Esophagus muscularis mucosa (tissue), 3 donors: ENCODE results near the gene C2orf69.

Source experiments
- EP300 ChIP-seq: sonication (generic); formaldehyde crosslinking; IDR thresholded peaks from one replicate; pipeline ENCODE4 v1.6.1; 2017; ENCODE audit warnings: antibody characterized with exemption
- TF ChIP-seq, protein P1 (sequence below), 3 experiments: fragments of 200-600 bp in 2 of 3; fragments of 450-650 bp in 1 of 3; sonication (generic) in 2 of 3; IDR thresholded peaks; one replicate each; pipeline ENCODE4 v1.5.1; 2017 to 2019; ENCODE audit warnings: antibody characterized with exemption in 3 of 3, mild to moderate bottlenecking in 2 of 3, moderate library complexity in 1 of 3

- TF ChIP-seq, protein P1, sequence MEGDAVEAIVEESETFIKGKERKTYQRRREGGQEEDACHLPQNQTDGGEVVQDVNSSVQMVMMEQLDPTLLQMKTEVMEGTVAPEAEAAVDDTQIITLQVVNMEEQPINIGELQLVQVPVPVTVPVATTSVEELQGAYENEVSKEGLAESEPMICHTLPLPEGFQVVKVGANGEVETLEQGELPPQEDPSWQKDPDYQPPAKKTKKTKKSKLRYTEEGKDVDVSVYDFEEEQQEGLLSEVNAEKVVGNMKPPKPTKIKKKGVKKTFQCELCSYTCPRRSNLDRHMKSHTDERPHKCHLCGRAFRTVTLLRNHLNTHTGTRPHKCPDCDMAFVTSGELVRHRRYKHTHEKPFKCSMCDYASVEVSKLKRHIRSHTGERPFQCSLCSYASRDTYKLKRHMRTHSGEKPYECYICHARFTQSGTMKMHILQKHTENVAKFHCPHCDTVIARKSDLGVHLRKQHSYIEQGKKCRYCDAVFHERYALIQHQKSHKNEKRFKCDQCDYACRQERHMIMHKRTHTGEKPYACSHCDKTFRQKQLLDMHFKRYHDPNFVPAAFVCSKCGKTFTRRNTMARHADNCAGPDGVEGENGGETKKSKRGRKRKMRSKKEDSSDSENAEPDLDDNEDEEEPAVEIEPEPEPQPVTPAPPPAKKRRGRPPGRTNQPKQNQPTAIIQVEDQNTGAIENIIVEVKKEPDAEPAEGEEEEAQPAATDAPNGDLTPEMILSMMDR (IDR thresholded peaks at IDR 0.05), result no peak
- TF ChIP-seq EP300, result no peak
Observed at GRCh38 chr2:199874209-199874608, 36.9 kb upstream of the C2orf69 start.
